ENCODE data around the gene CITED2. TPM values are rescaled to one million over a fixed set of nuclear protein-coding genes. Genes with fewer than 3 reads are reported as not detected.

The CITED2 gene
- total RNA-seq, 1 donor from 2014 or later = 22.5 TPM

DNA sequence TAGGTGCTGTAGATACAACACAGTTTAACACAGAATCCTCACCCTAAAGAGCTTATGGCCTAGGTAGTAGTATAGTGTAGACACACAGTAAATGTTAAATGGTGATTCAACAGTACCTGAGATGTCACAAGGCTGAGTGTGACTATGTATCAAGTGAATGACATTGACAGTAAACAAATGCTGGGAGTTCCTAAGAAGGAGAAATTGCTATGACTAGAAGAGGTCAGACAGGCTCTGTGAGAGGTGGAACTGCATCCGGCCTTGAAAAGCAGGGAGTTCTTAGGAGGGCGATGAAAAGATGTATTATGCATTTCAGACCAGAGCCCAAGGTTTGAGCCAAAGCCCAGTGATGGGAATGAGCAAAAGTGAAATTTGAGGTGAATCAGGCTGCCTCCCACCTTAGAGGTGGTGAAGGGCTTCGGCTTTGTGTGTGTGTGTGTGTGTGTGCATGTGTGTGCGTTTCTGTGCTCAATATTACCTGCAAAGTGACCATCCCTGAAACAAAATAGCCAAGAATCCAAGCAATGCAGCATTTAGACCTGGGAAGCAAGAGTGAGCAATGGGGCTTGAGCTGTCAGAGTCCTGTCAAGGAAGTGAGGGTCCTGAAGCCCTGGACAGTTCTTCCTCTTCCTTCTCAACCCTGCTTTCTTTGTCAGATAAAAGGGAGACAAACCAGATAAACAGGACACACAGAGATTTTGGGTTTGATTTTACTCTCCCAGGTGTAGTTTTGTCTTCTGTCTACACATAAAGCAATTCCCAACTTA lies 32.3 kb upstream of the CITED2 start:
- no peaks in the 10 kb centered on the region for H3K9me3 Mint-ChIP-seq
- no peak for DNase-seq
- intact Hi-C loops (cut with micrococcal nuclease) = no loop called here
- no peaks in the 10 kb centered on the region for H3K27me3 Mint-ChIP-seq
- TF ChIP-seq, protein P1, sequence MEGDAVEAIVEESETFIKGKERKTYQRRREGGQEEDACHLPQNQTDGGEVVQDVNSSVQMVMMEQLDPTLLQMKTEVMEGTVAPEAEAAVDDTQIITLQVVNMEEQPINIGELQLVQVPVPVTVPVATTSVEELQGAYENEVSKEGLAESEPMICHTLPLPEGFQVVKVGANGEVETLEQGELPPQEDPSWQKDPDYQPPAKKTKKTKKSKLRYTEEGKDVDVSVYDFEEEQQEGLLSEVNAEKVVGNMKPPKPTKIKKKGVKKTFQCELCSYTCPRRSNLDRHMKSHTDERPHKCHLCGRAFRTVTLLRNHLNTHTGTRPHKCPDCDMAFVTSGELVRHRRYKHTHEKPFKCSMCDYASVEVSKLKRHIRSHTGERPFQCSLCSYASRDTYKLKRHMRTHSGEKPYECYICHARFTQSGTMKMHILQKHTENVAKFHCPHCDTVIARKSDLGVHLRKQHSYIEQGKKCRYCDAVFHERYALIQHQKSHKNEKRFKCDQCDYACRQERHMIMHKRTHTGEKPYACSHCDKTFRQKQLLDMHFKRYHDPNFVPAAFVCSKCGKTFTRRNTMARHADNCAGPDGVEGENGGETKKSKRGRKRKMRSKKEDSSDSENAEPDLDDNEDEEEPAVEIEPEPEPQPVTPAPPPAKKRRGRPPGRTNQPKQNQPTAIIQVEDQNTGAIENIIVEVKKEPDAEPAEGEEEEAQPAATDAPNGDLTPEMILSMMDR (IDR thresholded peaks at IDR 0.05) = no peak
- no peak for ATAC-seq (ENCODE audit: low read depth)
- ChIA-PET POLR2A (no interaction called here), CTCF (no interaction called here)
- H3K27ac Mint-ChIP-seq = no peak overlapping the region
- H3K36me3 Mint-ChIP-seq (ENCODE audit: low read depth) = no peaks in the 10 kb centered on the region
- no peaks in the 10 kb centered on the region for H3K4me1 Mint-ChIP-seq
- no peak overlapping the region for H3K4me3 Mint-ChIP-seq

DNA sequence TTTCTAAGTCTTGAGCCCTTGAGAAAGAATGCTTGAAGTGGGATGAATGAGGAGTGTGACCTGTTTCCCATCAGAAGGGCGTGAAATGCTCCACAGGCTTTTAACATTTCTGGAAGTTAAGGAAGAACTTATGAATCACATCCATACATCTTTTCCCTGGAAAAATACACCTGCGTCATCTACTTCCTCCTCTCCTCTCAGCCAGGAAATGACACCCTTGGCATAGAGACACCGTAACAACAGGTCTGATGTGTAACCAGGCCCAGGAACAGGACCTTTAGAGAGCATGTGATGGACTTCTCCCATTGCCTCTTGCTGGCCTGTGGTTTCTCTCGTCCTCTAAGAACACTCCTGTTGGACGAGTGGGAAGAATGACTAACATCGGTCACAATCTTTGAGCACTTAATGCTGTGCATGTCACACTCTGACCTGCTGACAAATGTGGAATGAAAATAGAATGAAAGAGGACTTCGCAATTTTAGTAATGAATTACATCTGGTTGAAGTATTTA lies 28.5 kb upstream of the CITED2 start:
- Mint-ChIP-seq H3K27me3 (no peaks in the 10 kb centered on the region), H3K27ac (no peak overlapping the region), H3K4me1 (no peaks in the 10 kb centered on the region), H3K36me3 (ENCODE audit: low read depth) (no peaks in the 10 kb centered on the region), H3K9me3 (no peaks in the 10 kb centered on the region), H3K4me3 (no peak overlapping the region)
- ChIA-PET POLR2A (no interaction called here), CTCF (no interaction called here)
- intact Hi-C loops (cut with micrococcal nuclease) = no loop called here
- ATAC-seq (ENCODE audit: low read depth) = no peak
- TF ChIP-seq, protein P1 (IDR thresholded peaks at IDR 0.05) = no peak
- no peak for DNase-seq

DNA sequence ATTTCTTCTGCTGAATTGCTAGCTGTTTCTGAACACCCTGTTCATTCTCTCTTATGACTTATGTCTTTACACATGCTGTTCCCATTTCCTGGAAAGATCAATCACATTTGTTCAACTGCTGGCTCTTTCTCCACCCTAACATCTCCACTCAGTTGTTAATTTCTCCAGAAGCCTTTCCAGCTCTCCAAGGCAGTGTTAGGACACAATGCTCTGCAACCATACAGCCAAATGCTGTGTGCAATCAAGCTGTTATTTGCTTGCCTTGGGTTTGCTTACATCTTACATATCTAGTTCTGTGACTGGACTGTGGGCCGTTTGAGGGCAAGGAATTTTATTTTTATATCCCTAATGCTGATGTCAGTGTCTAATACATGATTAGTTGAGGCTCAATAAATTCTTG lies 24.2 kb upstream of the CITED2 start:
- DNase-seq (no peak), ATAC-seq (ENCODE audit: low read depth) (no peak)
- H3K36me3 Mint-ChIP-seq (ENCODE audit: low read depth) = no peaks in the 10 kb centered on the region
- TF ChIP-seq, protein P1 (IDR thresholded peaks at IDR 0.05) = no peak
- H3K27ac Mint-ChIP-seq = no peak overlapping the region
- CTCF ChIA-PET = no interaction called here
- H3K27me3 Mint-ChIP-seq = no peaks in the 10 kb centered on the region
- no peak overlapping the region for H3K4me3 Mint-ChIP-seq
- no peaks in the 10 kb centered on the region for H3K4me1 Mint-ChIP-seq
- intact Hi-C loops (cut with micrococcal nuclease) = no loop called here
- no peaks in the 10 kb centered on the region for H3K9me3 Mint-ChIP-seq
- POLR2A ChIA-PET = no interaction called here

DNA sequence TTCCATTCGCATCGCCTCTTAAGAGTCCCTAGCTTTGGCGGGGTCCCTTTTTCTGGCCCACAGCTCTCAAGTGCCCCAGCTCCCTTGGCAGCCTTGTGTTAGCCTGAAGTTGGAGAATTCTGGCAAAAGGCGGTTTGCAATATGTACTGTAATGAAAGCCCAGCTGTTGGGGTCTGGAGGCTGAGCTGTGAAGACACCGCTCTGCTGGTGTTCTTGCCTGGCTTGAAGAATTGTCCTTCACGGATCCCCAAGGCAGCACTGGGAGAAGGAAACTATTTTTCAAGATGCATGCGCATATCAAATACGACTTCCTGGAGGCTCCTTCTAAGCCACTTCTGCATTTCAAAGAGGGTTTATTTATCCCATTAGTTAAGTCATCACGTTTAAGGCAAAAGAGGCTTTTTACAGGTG lies 21.4 kb upstream of the CITED2 start:
- DNase-seq (no peak), ATAC-seq (ENCODE audit: low read depth) (no peak)
- Mint-ChIP-seq H3K4me3 (no peak overlapping the region), H3K27me3 (no peaks in the 10 kb centered on the region), H3K36me3 (ENCODE audit: low read depth) (no peaks in the 10 kb centered on the region), H3K27ac (no peak overlapping the region), H3K4me1 (peaks cover 10% of the 10 kb centered on the region), H3K9me3 (no peaks in the 10 kb centered on the region)
- CTCF ChIA-PET = no interaction called here
- POLR2A ChIA-PET = interaction anchor here (4.8 kb wide), 1 partner anchor 22 kb away, joined by 39 read pairs; the partner anchor contains the start of gene CITED2
- TF ChIP-seq, protein P1 (IDR thresholded peaks at IDR 0.05) = no peak
- intact Hi-C loops (cut with micrococcal nuclease) = no loop called here

DNA sequence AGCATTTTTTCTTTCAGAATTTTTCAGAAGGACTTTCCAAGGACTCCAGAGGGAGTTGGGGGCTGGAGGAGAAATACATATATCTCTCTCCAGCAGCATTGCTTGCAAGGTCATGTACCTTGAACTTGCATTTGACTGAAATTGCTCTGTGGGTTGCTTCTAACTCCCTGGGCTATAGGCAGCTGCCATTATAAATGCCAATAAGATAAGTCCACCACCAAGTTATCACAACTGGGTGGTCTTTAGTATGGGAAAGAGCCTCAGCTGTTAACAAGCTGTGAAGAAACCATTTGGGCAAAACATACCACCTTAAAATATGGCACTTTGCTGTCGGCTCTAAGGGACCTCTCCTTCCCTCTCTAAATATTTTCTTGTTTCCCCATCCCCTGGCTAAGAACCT lies 20.9 kb upstream of the CITED2 start:
- no peak for DNase-seq
- ATAC-seq (ENCODE audit: low read depth) = no peak
- Mint-ChIP-seq H3K4me3 (no peak overlapping the region), H3K36me3 (ENCODE audit: low read depth) (no peaks in the 10 kb centered on the region), H3K4me1 (peaks cover 10% of the 10 kb centered on the region), H3K27me3 (no peaks in the 10 kb centered on the region), H3K27ac (no peak overlapping the region), H3K9me3 (no peaks in the 10 kb centered on the region)
- intact Hi-C loops (cut with micrococcal nuclease) = no loop called here
- ChIA-PET CTCF (no interaction called here), POLR2A (interaction anchor here (4.8 kb wide), 1 partner anchor 21 kb away, joined by 39 read pairs; the partner anchor contains the start of gene CITED2)
- TF ChIP-seq, protein P1 (IDR thresholded peaks at IDR 0.05) = no peak

Measured in activated B cell treated with CpG ODN at 0.5 μM for 24 hours (primary cell).